ENCODE results near the gene SLC44A2. TPM values are rescaled to one million over a fixed set of nuclear protein-coding genes. Genes with fewer than 3 reads are reported as not detected.
"Not testable (repeated sequence)": the region's sequence is repeated elsewhere in the genome, so short reads cannot be mapped to it uniquely, and the experiment has no call there.

The SLC44A2 gene
- total RNA-seq, 1 experiment from 2014 or later = 112 TPM

DNA sequence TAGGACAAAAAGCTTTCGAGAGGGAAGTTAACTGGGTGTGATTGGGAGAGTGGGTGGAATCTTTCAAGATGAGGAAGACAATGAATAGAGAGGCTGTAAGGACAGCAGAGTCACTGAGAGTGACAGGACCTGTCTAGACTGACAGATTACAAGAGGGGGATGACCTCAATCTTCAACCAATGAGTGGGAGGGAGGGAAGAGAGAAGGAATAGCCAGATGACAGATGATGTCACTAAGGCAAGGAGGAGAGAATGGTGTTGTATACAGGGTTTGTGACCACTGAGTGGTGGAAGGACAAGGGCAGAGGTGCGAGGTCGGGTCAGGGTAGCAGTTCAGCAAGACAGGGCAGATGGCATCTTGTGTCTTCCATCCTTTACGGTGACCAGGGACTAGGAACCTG is 23.0 kb downstream of the SLC44A2 start:
- no peak for DNase-seq (ENCODE audit: low read depth)

DNA sequence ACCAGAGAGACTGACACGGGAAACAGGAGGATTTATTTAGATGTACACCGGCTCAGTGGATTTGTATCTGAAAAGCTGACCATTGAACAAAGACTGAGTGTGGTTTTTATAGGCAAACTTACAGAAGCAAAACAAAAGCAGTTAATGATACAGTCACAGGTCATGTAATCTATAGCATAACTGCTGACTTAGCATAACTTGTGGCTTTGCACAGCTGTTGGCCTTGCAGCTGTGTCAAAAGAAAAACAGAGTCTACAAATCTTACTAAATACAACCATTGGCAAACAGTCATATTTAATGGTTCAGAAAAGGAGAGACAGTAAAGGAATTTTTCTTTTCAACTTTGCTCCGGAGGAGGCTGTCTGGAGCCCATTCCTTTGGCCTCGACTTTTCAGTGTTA is 26.5 kb downstream of the SLC44A2 start:
- peak; percentile 68 for DNase-seq (ENCODE audit: low read depth)

DNA sequence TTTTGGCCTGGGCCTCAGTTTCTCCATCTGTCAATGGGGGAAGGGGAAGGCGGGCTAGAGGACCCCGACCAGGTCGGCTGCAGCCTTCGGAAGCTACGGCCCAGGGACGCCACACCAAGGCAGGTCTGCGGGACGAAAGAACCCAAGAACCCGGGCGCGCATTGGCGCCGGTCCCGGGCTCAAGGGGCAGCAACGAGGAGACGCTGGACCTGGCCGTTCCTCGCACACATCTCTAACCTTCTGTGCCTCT is 28.1 kb downstream of the SLC44A2 start:
- no peak for DNase-seq (ENCODE audit: low read depth)

DNA sequence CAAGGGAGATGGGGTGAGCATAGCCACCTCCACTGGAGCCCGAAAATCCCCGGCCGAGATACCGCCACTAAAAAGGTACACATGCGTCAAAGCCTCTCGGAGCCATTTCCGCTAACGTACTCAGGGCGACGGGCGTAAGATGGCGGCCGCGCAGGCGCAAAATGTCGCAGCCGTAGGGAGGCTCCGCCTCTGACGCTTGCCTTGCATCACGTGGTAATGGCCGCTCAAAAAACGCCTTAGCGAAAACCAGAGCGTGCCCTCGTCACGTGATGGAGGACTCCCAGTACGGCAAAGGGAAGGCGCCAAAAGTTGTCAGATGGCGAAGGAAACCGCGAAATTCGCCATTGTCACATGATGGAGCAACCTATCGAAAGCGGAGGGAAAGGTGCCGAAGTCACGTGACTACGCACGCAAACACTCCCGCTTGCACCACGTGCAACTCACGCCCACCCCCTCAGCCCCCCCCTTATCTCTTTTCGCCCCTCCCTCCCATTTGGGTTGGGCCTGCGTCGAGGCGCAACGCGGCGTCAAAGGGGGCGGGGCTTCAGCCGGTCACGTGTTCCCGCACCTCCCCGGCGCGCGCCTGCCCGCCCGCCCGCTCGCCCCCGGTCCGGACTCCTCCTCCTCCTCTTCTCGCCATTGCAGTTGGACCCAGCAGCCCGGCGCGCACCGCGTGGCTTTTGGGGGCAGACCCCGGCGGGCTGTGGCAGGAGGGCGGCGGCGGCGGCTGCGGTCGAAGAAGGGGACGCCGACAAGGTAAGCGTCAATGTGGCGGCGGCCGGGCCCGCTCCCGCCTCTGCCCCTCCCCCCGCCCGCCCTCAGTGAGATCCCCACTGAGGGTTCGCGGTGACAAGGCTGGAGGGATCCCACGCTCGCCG is 28.6 kb downstream of the SLC44A2 start, which contains the start of gene ILF3:
Gene ILF3, plus strand, starts transcription at position 615 of the 878 bp plus-strand sequence. CDS start 16,260 bp downstream, outside the sequence.
- peak; percentile 100 for DNase-seq (ENCODE audit: low read depth)

DNA sequence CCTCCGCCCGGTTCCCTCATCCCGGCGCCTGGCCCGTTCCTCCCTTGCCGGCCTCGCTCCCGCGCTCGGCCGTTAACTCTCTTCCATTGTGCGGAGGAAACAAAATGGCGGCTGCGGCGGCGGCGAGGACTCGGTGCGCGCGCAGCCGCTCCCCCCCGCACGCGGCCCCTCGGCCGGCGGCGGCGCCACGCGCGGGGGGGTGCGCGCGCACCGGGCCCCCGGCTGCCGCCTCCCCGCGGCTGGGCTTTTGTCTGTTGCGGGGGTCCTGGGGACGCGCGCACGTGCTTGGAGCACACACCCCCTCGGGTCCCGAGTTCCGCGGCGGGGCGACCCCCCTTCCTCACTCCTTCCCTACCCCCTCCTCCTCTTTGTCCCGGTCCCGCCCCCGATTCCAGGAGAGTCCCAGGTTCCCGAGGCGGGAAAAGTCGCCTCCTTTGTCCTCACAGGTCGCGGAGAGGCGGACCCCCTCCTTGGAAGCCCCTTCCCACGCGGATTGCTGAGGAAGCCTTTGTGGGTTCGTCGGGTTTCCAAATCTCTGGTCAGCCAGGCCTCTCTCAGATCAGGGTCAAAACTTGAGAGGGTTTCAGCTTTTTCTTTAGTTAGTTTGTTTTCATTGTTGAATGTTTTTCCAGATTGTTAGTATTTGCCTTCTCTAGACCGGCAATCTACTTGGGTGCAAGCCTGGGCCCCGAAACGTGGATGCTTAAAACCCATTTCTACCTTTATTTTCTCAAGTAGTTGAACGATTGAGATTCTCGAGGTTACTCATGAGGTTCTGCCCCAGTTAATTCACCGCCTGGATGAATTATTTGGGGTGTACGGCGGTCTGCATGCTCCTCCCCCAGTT is 29.5 kb downstream of the SLC44A2 start:
- no peak for DNase-seq (ENCODE audit: low read depth)

DNA sequence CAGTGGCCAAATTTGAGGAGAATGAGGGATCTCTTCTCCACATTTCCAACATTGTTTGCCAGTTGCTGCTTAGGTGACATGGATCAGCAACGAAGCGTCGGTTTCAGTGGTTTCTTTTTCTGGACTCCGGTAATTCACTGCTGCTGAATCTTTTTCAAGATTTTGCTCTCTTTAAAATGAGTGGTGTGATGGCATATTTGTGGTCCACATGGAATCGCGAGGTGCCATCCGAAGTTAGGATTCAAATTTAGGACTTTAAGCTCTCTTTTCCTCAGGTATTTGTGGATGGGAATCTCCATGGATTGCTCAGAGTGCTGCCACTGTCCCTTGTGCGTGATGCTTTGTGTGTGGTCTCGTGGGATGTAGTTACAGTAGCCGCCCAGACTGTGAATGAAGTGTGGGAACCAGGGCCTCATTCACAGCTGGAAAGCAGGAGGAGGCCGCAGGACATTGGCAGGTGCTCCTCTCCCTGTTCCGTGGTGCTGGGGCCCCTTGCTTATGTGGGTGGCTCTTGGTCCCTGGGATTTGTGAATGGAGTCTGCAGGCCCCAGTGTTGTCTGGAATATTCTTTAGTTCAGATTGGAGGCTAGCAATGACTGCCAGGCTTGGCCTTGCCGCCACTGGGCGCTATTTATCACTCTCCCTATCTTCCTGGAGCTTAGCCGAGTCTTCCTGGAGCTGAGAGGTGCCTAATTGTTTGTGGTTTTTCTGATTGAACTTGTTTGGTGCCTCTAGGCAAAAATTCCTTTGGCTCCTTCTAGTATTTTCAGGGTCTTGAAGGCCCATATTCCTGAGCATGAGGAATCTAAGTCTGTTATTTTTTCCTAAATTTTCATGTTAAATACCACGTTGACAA is 30.3 kb downstream of the SLC44A2 start:
- peak; percentile 51 for DNase-seq (ENCODE audit: low read depth)

DNA sequence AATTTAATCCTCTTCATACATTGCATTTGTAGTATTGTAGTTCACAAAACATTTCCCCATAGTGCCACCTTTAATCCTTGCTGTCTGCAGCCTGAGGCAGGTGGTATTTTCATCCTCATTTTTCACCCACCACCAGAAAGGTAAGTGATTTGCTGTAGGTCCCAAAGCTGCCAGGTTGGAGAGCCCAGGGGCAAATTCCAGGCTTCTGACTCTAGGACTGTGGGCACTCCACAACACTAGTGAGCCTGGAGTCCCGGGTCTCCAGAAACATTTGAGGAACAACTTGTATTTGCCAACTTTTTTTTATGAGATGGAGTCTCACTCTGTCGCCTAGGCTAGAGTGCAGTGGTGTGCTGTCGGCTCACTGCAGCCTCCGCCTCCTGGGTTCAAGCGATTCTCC is 35.0 kb downstream of the SLC44A2 start:
- DNase-seq (ENCODE audit: low read depth) = no peak

DNA sequence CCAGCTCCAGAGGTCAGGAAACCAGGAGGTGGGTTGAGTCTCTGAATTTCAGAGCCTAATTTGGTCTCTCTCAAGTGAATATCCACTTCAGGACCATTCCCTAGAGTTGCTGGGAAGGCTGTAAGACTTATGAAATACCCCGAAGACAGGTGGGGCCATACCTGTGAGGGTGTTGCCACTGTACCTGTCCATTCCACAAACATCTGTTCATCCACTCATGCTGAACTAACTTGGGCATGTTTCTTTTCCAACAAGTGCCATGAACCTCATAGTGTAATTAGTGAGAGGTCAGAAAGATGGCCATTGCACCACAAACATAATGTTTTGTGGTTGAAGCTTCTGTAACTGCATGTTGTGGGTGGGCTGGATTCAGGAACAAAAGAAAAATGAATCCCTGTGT is 36.6 kb downstream of the SLC44A2 start:
- no peak for DNase-seq (ENCODE audit: low read depth)

DNA sequence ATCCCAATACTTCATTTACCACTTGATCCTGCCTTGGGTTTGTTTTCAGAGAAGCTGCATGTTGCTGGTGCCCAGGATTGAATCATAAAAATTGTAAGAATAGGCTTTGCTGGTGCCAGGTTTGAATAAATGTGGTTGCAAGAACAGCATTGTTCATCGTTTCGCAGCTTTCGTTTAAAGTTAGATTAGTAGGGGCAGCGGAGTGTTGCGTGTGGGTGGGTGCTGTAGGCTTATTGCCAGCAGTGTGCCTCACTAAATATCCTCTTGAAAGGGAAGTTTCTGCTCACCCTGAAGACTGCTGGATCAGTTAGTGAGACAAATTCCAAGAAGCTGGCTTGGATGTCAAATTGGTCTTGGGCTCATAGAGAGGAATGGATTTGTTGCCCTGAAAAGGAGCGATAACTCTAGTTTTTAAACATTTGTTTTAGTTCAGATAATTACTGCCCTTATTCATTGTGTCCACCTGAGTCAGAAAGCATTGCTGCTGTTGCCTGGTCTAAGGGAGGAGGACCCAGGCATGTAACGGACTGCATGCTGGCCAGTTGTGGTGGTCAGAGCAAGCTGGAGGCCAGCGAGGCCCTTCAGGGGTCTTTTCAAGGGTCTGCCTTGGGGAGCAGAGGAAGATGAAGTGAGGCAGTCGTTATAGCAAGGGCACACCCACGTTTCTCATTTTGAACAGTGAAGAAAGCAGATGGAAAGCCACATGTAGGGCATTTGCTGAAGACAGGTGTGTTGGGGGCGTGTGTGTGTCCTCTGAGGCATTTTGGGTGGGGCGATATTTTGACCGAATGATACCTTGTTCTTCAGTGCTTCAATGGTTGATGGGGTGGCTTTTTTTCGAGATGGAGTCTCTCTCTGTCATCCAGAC is 37.3 kb downstream of the SLC44A2 start:
- no peak for DNase-seq (ENCODE audit: low read depth)

DNA sequence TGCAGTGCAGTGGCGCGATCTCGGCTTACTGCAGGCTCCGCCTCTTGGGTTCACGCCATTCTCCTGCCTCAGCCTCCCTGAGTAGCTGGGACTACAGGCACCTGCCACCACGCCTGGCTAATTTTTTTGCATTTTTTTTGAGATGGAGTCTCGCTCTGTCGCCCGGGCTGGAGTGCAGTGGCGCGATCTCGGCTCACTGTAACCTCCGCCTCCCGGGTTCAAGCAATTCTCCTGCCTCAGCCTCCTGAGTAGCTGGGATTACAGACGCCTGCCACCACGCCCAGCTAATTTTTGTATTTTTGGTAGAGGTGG is 37.9 kb downstream of the SLC44A2 start:
- DNase-seq (ENCODE audit: low read depth) = not testable (repeated sequence)

DNA sequence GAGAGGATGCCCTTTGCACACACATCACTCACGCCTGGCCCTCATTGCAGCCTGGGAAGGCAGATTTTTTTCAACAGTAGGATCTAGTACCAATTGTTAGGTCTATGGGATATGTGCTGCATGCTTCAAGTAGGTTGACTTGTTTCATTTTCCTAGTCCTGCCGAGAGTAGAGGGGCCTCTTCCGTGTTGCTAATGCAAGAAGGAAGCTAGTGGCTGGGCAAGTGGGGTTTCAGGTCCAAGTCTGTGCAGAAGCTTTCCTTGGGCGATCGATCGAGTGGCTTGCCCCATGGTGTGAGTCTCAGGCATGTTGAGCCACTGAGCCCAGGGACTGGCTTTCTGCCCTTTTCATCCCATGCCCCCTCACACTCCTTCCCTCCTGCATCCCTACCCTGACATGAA is 42.5 kb downstream of the SLC44A2 start:
- DNase-seq (ENCODE audit: low read depth) = no peak

DNA sequence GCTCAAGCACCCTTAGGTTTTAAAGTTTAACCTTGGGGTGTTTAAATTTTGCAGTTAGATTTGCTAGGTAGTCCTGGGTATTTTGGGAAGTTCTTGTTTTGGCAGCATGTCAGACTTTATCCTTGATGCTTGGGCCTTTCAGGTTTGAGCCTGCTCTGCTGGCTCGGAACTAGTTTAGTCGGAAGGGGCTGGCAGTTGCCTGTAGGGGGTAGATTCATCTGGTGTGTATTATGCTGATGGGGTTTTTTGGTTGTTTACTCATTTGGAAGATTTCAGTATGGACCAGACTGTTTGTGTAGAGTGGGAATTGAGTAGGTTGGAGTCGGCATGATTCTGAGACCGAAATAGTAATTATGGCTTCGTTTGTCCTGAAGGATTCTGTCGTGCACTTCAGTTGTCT is 43.9 kb downstream of the SLC44A2 start:
- no peak for DNase-seq (ENCODE audit: low read depth)

DNA sequence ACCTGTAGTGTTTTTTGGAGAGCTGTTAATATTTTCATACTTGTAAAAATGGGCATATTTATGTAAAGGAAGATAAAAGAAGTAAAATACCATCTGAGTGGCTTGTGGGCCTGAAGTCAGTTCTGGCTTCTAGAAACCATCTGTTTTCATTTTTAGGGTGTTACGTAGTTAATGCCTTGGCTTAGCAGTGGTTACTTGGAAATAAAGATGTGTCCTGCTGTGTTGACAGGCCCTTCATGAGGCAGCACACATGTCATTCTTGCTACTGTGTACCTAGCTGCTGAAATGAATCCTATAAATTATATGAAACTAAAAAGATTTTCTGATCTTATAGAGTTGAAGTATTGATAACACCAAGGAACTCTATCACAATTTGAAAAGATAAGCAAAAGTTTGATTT is 44.8 kb downstream of the SLC44A2 start:
- no peak for DNase-seq (ENCODE audit: low read depth)

DNA sequence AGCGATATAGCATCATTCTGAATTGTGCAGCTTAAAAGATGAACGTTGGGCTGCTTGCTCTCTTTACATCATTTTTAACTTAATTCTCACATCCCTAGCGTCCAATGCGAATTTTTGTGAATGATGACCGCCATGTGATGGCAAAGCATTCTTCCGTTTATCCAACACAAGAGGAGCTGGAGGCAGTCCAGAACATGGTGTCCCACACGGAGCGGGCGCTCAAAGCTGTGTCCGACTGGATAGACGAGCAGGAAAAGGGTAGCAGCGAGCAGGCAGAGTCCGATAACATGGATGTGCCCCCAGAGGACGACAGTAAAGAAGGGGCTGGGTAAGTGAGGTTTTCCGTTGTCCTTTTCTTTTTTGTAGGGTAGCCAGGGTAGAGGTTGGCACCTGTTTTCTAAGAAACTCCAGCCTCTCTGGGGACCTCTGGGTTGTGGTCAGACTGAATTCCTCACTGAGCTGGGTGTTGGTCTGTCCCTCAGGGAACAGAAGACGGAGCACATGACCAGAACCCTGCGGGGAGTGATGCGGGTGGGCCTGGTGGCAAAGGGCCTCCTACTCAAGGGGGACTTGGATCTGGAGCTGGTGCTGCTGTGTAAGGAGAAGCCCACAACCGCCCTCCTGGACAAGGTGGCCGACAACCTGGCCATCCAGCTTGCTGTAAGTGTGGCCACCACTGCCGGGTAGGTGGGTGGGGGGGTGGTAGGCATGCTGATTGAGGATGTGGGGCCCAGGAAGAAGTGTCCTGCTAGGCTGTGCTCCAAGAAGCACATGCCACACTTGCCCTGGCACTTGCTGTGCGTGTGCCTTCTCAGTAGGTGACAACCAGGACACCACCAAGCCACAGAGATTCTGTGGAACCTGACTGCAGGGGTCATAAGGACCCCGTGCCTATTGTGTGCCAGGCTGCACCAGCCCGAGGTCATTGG is 45.8 kb downstream of the SLC44A2 start:
- DNase-seq (ENCODE audit: low read depth) = peak; percentile 65

DNA sequence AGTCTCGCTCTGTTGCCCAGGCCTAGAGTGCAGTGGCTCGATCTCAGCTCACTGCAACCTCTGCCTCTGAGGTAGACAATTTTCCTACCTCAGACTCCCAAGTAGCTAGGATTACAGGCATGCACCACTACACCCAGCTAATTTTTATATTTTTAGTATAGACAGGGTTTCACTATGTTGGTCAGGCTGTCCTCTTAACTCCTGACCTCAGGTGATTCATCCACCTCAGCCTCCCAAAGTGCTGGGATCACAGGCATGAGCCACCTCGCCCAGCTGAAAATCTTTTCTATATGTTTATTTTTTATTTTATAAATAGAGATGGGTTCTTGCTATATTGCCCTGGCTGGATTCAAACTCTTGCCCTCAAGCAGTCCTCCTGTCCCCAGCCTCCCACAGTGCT is 46.6 kb downstream of the SLC44A2 start:
- DNase-seq (ENCODE audit: low read depth) = not testable (repeated sequence)

DNA sequence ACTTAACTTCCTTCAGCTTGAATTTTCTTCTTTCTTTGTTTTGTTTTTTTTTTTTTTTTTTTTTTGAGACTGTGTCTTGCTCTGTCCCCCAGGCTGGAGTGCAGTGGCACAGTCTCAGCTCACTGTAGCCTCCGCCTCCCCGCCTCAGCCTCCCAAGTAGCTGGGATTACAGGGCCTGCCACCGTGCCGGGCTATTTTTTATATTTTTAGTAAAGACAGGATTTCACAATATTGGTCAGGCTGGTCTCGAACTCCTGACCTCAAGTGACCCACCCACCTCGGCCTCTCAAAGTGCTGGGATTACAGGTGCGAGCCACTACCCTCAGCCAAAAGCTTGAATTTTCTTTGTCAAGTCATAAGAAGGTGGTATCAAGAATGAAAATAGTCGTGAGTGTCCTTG is 49.9 kb downstream of the SLC44A2 start:
- not testable (repeated sequence) for DNase-seq (ENCODE audit: low read depth)

DNA sequence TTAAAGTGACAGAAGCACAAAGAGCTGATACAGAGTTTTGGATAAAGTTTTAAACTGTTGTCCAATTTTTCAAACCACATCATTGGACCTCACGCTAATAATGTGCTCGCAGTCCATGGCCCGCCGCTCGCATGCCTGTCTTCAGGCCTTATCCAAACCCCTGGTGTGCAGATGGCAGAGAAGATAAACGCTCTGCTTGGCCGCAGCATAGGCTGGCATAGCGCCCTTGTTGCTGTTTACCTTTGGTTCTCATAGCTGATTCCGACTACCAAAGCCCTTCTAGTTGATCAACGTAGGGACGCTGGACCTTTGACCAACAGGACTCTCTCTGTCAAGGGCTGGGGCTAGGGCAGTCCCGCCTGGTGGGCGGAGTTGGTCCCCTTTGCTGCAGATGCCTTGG is 52.4 kb downstream of the SLC44A2 start:
- no peak for DNase-seq (ENCODE audit: low read depth)

DNA sequence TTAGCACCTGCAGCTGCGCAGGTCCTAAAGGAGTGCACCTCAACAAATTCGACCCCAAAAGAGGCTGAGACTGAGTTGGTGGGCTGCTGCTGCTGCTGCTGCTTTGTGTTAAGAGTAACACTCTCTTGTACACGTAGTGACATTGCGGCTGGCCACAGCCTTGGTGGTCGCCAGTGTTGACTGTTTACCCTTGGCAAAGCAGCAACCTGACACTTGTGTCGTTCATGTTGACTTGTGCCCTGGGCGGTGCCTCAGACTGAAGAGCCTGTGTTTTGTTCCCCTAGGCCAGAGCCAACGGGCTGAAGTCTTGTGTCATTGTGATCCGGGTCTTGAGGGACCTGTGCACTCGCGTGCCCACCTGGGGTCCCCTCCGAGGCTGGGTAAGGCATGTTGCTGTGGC is 53.5 kb downstream of the SLC44A2 start:
- DNase-seq (ENCODE audit: low read depth) = no peak

DNA sequence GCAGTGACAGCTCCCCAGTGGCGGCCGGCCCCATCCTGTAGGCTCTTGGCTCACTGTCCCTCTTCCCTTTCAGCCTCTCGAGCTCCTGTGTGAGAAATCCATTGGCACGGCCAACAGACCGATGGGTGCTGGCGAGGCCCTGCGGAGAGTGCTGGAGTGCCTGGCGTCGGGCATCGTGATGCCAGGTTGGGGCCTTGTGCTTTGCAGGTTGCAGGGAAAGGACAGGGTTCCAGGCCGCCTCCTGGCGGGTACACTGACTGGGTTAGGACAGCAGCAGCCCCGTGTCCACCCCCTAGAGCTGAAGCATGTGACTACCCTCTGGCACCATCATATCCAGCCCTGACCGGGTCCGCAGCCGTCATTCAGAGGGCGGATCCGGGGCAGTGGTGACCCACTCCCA is 54.4 kb downstream of the SLC44A2 start:
- DNase-seq (ENCODE audit: low read depth) = no peak

DNA sequence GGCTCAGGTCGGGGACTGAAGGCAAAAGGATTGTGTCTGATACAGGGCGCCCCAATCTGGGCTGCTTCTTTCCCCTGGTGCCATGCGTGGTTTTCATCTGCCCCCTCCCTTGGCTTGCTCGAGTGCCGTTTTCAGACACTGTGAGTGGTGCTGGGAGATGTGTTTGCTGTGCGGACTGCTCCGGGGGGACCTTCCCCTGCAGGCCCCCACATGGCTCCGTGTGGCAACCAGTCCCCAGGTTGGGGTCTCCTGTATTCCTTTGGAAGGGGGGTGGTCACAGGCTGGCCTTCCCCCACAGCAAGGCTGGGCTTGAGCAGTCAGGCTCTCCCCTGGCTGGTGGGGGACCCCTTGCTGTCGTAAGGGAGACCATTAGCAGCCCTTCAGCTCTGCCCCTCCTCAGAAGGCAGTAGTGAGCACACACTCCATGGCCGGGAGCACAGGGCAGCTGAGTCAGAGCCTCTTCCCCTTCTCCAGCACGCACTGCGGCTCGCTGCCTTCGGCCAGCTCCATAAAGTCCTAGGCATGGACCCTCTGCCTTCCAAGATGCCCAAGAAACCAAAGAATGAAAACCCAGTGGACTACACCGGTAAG is 55.3 kb downstream of the SLC44A2 start:
- no peak for DNase-seq (ENCODE audit: low read depth)
